HG03457 (cell line): ENCODE measurements around the gene HAVCR1.
"Not testable (repeated sequence)": the region's sequence is repeated elsewhere in the genome, so short reads cannot be mapped to it uniquely, and the experiment has no call there.

ENCODE experiments used
- ATAC-seq: cut with Tn5 transposase; IDR thresholded peaks from one replicate; pipeline ENCODE4 v1.9.1; 2021; ENCODE audit warnings: moderate number of reproducible peaks; ENCODE audit not compliant: unreplicated experiment

HAVCR1 gene

DNA sequence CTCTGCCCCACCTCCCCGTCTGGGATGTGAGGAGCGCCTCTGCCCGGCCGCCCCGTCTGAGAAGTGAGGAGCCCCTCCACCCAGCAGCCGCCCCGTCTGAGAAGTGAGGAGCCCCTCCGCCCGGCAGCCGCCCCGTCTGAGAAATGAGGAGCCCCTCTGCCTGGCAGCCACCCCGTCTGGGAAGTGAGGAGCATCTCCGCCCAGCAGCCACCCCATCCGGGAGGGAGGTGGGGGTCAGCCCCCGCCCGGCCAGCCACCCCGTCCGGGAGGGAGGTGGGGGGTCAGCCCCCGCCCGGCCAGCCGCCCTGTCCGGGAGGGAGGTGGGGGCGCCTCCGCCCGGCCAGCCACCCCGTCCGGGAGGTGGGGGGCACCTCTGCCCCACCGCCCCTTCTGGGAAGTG is 44.8 kb downstream of the HAVCR1 start:
- not testable (repeated sequence) for ATAC-seq

DNA sequence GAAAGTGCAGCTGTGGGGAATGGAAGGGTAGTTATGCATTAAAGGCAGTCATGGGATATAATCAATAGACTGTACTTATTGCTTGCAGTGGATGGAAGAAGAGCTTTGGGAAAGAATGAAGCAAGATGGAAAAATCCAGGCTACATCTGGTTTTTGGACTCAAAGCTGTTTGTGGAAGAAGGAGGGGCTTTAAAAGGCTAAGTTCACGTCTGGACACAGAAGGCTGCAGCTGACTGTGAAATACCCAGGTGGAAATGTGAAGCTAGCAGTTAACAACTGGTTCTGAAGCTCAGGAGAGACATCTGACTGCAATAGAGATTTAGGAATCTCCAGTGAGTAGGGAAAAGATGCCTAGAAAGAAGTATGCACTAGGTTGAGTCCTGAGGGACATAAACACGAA is 52.7 kb downstream of the HAVCR1 start:
- no peak for ATAC-seq

DNA sequence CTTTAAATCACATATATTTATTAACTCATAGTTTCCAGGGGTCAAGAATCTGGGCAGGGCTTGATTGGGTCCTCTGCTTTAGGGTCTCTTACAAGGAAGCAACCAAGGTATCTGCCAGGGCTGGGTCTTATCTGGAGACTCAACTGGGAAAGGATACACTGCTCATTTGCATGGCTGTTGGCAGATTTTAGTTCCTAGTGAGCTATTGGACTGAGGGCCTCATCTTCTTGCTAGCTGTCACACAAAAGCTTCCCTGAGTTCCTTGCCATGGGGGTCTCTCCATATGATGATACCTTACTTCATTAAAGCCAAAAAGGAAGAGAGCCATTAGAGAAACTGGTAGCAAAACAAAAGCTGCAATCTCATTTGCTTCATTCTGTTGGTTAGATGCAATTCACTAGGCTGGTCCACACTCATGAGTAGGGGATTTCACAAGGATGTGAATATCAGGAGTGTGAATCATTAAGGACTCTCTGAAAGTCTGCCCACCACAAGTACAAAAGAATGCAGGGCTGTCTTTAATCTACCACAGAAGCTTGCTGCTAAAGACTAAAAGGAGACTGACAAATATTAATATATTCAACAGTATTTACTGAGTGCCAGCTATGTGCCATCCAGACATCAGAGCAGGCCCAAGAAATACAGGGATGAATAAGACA is 53.9 kb downstream of the HAVCR1 start:
- ATAC-seq, result peak; percentile 79

DNA sequence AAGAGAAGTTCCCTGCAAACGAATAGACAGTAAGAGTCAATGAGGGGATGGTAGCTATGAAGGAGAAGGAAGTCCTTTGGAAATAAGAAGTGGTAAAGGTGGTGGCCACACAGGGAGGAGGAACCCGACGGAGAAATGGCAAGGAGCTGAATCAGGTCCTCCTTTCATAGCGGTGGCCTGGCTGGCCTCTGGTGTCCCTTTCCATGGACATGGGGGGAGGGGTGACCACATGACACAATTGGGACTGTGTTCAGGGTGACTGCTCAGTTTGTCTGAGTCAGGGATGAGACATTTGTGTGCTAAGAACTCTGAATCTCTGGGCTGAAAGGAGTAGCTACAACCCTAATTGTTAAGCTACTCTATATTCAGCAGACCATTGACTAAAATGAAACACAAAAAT is 67.2 kb downstream of the HAVCR1 start:
- no peak for ATAC-seq

DNA sequence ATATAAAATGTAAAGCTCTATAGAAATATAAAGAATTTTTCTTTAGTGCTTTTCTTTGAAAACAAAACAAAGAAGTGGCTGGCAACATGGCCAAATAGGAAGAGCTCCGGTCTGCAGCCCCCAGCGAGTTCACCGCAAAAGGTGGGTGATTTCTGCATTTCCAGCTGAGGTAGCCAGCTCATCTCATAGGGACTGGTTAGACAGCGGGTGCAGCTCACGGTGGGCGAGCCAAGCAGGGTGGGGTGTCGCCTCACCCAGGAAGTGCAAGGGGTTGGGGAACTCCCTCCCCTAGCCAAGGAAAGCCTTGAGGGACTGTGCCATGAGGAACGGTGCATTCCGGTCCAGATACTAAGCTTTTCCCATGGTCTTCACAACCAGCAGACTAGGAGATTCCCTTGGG is 74.9 kb downstream of the HAVCR1 start:
- no peak for ATAC-seq

DNA sequence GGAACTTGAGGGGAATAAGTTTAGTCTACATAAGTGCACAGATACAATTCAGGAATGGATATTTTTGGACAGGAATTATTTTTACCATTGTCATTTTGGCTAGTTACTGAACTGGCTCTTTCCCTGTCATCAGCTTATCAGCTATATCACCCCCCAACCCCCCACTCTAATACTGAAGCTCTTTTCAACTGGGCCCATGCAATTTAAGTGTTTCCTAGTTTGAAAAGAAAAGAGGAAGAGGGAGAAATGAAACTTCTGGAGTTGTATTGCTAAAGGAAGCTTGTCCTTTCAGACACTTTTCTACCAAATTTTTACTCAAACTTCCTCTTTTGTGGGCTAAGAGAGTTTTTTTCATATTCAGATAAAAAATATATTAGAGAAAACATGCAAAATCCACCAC is 77.4 kb downstream of the HAVCR1 start:
- no peak for ATAC-seq
